ENCODE data around the gene ANKLE2.

The ANKLE2 gene

DNA sequence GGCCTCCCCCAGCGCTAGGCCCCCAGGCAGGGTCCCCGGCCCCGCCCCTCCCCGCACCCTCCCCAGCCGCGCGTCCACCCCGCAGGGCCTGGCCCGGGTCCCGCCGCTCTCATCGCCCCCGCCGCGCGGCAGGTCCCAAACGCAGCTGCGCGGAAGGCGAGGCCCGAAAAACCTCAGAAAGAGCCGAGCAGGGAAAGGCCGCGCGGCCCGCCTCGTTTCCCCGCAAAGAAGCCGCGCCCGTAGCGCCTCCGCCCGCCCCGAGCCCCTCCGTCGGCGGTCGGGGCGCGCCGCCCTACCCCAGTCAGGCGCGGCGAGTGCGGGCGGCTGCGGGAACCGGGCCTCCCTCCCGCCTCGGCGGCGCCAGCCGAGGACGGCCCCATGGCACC is 74.8 kb downstream of the ANKLE2 start:
- DNase-seq, result peak in 1 of 2 donors; percentile 11

DNA sequence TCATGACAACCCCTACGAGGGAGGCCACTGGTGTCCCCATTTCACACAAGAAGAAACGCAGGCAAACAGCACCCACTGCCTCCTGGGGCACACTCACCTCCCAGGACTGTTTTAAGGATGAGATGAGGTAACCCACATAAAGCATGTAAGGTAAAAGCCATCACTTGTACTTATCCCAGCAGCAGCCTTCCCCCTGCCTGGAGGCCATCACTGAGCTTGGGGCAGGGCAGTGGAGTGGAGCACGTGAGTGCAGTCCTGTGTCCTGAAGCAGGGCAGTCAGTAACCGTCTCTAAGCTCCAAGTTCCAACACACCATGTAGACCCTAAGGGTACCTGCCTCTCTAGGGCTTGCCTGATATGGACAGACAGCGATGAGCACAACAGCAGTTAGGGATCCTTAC is 76.2 kb downstream of the ANKLE2 start:
- no peak for DNase-seq

DNA sequence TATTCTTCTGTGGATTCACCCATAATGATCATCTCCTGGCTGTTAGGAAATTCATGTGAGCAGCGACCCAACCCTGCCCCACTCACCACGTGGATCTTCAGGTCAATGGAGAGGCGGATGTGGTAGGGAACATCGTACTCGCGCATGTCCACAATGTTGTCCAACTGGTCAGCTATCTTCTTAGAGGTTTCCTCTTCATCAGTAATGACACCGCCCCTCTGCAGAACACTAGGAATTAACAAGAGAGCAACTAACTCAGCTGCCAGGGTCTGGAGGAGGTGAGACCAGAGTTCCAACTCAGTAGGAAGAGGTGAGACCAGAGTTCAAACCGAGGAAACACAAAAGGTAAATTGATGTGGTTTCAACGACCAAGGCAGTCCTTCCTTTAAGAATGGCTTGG is 84.1 kb downstream of the ANKLE2 start:
- DNase-seq, result no peak

DNA sequence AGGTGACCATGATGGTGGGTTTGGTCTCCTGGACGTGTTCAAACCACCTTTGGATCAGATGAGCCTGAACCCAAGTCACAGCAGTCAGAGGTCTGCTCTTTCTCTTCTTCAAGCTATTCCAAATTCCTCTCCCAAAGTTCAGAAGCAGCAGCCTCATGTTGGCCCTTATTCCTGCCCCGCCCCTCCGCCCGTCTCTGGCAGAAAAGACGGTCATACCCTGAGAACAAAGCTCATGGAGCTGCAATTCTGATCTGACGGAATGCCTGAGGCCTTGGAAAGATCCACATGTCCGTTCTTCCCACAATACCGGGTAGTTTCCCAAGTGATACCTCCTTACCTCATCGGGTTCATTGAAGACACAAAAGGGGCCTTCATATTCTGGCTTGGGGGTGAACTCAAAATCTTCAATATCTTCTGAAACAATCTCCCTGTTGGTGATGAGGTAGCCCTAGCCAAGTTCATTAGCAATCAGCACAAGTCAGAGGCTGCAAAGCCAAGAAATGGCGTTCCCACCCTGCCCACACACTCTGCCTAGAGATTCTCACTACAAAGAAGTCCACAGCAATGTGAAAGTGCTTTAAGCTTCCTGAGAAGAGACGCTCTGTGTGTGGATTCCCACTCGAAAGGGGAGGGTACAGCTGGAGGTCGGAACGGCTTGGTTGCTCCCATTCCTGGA is 85.7 kb downstream of the ANKLE2 start:
- no peak for DNase-seq

All from inflammatory macrophage treated with lipopolysaccharide for 1 hour (primary cell).